Panc1 (cell line): ENCODE results near the gene WIPF2.

ENCODE experiments used
- SIN3A ChIP-seq: IDR thresholded peaks from 2 replicates; pipeline ENCODE4 v1.6.1; 2012; ENCODE audit warnings: low read depth, mild to moderate bottlenecking, low read length, moderate library complexity, borderline replicate concordance; ENCODE audit not compliant: insufficient read depth
- TCF7L2 ChIP-seq: IDR thresholded peaks from 2 replicates; pipeline ENCODE4 v1.6.1; 2011; ENCODE audit warnings: mild to moderate bottlenecking, low read depth, low read length, inconsistent platforms
- TF ChIP-seq, protein P1 (sequence below): fragments of 450-650 bp; IDR thresholded peaks from 2 replicates; pipeline ENCODE4 v1.5.1; 2017; ENCODE audit warnings: mild to moderate bottlenecking
- TF ChIP-seq, protein P2 (sequence below), 2 experiments: IDR thresholded peaks; 2 replicates each; pipeline ENCODE4 v1.6.1; 2011 to 2012; ENCODE audit warnings: low read depth in 2 of 2, control low read depth in 1 of 2, low read length in 1 of 2, mild to moderate bottlenecking in 1 of 2, moderate library complexity in 1 of 2; ENCODE audit not compliant: insufficient read depth in 1 of 2

DNA sequence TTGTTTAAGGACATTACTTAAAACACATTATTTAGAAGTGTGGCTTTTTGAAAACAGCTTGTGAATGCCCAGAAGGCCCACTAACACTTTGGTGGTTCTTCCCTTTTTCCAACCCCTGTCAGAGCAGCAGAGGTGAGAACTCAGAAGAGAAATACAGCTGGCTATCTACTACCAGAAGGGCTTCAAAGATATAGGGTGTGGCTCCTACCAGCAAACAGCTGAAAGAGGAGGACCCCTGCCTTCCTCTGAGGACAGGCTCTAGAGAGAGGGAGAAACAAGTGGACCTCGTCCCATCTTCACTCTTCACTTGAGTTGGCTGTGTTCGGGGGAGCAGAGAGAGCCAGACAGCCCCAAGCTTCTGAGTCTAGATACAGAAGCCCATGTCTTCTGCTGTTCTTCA is 48.8 kb upstream of the WIPF2 start:
- TF ChIP-seq, protein P1, sequence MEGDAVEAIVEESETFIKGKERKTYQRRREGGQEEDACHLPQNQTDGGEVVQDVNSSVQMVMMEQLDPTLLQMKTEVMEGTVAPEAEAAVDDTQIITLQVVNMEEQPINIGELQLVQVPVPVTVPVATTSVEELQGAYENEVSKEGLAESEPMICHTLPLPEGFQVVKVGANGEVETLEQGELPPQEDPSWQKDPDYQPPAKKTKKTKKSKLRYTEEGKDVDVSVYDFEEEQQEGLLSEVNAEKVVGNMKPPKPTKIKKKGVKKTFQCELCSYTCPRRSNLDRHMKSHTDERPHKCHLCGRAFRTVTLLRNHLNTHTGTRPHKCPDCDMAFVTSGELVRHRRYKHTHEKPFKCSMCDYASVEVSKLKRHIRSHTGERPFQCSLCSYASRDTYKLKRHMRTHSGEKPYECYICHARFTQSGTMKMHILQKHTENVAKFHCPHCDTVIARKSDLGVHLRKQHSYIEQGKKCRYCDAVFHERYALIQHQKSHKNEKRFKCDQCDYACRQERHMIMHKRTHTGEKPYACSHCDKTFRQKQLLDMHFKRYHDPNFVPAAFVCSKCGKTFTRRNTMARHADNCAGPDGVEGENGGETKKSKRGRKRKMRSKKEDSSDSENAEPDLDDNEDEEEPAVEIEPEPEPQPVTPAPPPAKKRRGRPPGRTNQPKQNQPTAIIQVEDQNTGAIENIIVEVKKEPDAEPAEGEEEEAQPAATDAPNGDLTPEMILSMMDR = no peak
- TF ChIP-seq SIN3A = no peak
- no peak for TF ChIP-seq TCF7L2
- TF ChIP-seq, protein P2, sequence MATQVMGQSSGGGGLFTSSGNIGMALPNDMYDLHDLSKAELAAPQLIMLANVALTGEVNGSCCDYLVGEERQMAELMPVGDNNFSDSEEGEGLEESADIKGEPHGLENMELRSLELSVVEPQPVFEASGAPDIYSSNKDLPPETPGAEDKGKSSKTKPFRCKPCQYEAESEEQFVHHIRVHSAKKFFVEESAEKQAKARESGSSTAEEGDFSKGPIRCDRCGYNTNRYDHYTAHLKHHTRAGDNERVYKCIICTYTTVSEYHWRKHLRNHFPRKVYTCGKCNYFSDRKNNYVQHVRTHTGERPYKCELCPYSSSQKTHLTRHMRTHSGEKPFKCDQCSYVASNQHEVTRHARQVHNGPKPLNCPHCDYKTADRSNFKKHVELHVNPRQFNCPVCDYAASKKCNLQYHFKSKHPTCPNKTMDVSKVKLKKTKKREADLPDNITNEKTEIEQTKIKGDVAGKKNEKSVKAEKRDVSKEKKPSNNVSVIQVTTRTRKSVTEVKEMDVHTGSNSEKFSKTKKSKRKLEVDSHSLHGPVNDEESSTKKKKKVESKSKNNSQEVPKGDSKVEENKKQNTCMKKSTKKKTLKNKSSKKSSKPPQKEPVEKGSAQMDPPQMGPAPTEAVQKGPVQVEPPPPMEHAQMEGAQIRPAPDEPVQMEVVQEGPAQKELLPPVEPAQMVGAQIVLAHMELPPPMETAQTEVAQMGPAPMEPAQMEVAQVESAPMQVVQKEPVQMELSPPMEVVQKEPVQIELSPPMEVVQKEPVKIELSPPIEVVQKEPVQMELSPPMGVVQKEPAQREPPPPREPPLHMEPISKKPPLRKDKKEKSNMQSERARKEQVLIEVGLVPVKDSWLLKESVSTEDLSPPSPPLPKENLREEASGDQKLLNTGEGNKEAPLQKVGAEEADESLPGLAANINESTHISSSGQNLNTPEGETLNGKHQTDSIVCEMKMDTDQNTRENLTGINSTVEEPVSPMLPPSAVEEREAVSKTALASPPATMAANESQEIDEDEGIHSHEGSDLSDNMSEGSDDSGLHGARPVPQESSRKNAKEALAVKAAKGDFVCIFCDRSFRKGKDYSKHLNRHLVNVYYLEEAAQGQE (IDR thresholded peaks at IDR 0.05; ENCODE audit: insufficient read depth in 1 of 2, low read depth in 2 of 2, low read length in 1 of 2) = no peak
